HepG2 (cell line): ENCODE data around the gene MARS1. TPM values are rescaled to one million over a fixed set of nuclear protein-coding genes. Genes with fewer than 3 reads are reported as not detected.
A peak's percentile ranks its signal among the peaks of the same experiment; 100 is the strongest.

ENCODE experiments used
- AGO2 ChIP-seq: fragments of 200-400 bp; formaldehyde crosslinking; optimal IDR thresholded peaks from 2 replicates; pipeline ENCODE3; 2017; ENCODE audit warnings: mild to moderate bottlenecking, low read depth, low read length, moderate library complexity
- BRCA1 ChIP-seq: sonication (generic); formaldehyde crosslinking; IDR thresholded peaks from 2 replicates; pipeline ENCODE4 v1.4.0; 2020; ENCODE audit warnings: missing genetic modification reagents
- FOXP1 ChIP-seq, 2 experiments: fragments of 450-650 bp in 1 of 2; IDR thresholded peaks; 2 replicates each; pipeline ENCODE4 v1.6.1; 2017 to 2018; ENCODE audit warnings: antibody characterized with exemption in 1 of 2
- HDAC2 ChIP-seq: sonication (generic); formaldehyde crosslinking; IDR thresholded peaks from 2 replicates; pipeline ENCODE4 v1.4.0; 2020; ENCODE audit warnings: missing genetic modification reagents
- HNRNPH1 ChIP-seq: fragments of 200-400 bp; formaldehyde crosslinking; optimal IDR thresholded peaks from 2 replicates; pipeline ENCODE3; 2017; ENCODE audit warnings: mild to moderate bottlenecking, low read depth, low read length
- HOXA9 ChIP-seq: sonication (generic); formaldehyde crosslinking; IDR thresholded peaks from 2 replicates; pipeline ENCODE4 v1.8.1; 2022; ENCODE audit warnings: missing genetic modification reagents, mild to moderate bottlenecking, moderate library complexity, borderline replicate concordance
- MTF1 ChIP-seq: sonication (generic); formaldehyde crosslinking; IDR thresholded peaks from 2 replicates; pipeline ENCODE4 v1.5.0; 2020; ENCODE audit warnings: missing genetic modification reagents
- NFRKB ChIP-seq: fragments of 450-650 bp; IDR thresholded peaks from 2 replicates; pipeline ENCODE4 v1.6.1; 2017
- NR2F1 ChIP-seq, 2 experiments: fragments of 450-650 bp in 1 of 2; formaldehyde crosslinking in 1 of 2; IDR thresholded peaks; 2 replicates each; pipeline versions ENCODE4 v1.5.0 to v1.6.1; 2016 to 2020; ENCODE audit warnings: mild to moderate bottlenecking in 1 of 2, missing compliant biosample characterization in 1 of 2, missing genetic modification reagents in 1 of 2, moderate library complexity in 1 of 2
- NR3C1 ChIP-seq: sonication (generic); formaldehyde crosslinking; IDR thresholded peaks from 2 replicates; pipeline ENCODE4 v1.4.0; 2020; ENCODE audit warnings: missing genetic modification reagents
- PHF20 ChIP-seq: sonication (generic); formaldehyde crosslinking; IDR thresholded peaks from 2 replicates; pipeline ENCODE4 v1.5.0; 2020; ENCODE audit warnings: mild to moderate bottlenecking, missing genetic modification reagents
- PHF5A ChIP-seq: IDR thresholded peaks from one replicate; pipeline ENCODE4 v1.6.1; 2018; ENCODE audit warnings: low read depth, missing genetic modification reagents; ENCODE audit not compliant: unreplicated experiment
- RARG ChIP-seq: sonication (generic); formaldehyde crosslinking; IDR thresholded peaks from 2 replicates; pipeline ENCODE4 v1.4.0; 2020; ENCODE audit warnings: low read depth, mild to moderate bottlenecking, missing genetic modification reagents
- SNAPC5 ChIP-seq: sonication (generic); formaldehyde crosslinking; IDR thresholded peaks from 2 replicates; pipeline ENCODE4 v1.8.1; 2023; ENCODE audit warnings: mild to moderate bottlenecking, missing genetic modification reagents, borderline replicate concordance
- SRF ChIP-seq: IDR thresholded peaks from 2 replicates; pipeline ENCODE4 v1.6.1; 2011; ENCODE audit warnings: mild to moderate bottlenecking, low read depth, low read length, moderate library complexity
- TEAD2 ChIP-seq: sonication (generic); formaldehyde crosslinking; IDR thresholded peaks from 2 replicates; pipeline ENCODE4 v1.9.0; 2021; ENCODE audit warnings: missing genetic modification reagents
- ZBTB7A ChIP-seq: sonication (generic); formaldehyde crosslinking; IDR thresholded peaks from 2 replicates; pipeline ENCODE4 v1.8.0; 2022; ENCODE audit warnings: mild to moderate bottlenecking, missing genetic modification reagents
- ZNF230 ChIP-seq: sonication (generic); formaldehyde crosslinking; IDR thresholded peaks from 2 replicates; pipeline ENCODE4 v1.4.0; 2020; ENCODE audit warnings: mild to moderate bottlenecking, missing genetic modification reagents
- ZNF251 ChIP-seq: sonication (generic); formaldehyde crosslinking; IDR thresholded peaks from 2 replicates; pipeline ENCODE4 v1.9.0; 2021; ENCODE audit warnings: mild to moderate bottlenecking, missing genetic modification reagents
- ZNF33B ChIP-seq: sonication (generic); formaldehyde crosslinking; IDR thresholded peaks from 2 replicates; pipeline ENCODE4 v1.5.1; 2020; ENCODE audit warnings: mild to moderate bottlenecking, missing genetic modification reagents
- ZNF430 ChIP-seq: sonication (generic); formaldehyde crosslinking; IDR thresholded peaks from 2 replicates; pipeline ENCODE4 v1.9.0; 2021; ENCODE audit warnings: mild to moderate bottlenecking, missing genetic modification reagents
- ZNF432 ChIP-seq: sonication (generic); formaldehyde crosslinking; IDR thresholded peaks from 2 replicates; pipeline ENCODE4 v1.5.0; 2020; ENCODE audit warnings: missing genetic modification reagents, mild to moderate bottlenecking, borderline replicate concordance
- ZNF629 ChIP-seq: sonication (generic); formaldehyde crosslinking; conservative IDR thresholded peaks from 2 replicates; pipeline ENCODE4 v1.5.0; 2020; ENCODE audit warnings: missing genetic modification reagents
- ZNF878 ChIP-seq: sonication (generic); formaldehyde crosslinking; IDR thresholded peaks from 2 replicates; pipeline ENCODE4 v1.8.1; 2023; ENCODE audit warnings: mild to moderate bottlenecking, missing genetic modification reagents, moderate library complexity
- ZSCAN30 ChIP-seq: sonication (generic); formaldehyde crosslinking; IDR thresholded peaks from 2 replicates; pipeline ENCODE4 v1.5.0; 2020; ENCODE audit warnings: mild to moderate bottlenecking, missing genetic modification reagents
- polyA plus RNA-seq, 8 experiments: library from polyadenylated mRNA; depleted of rRNA in 3 of 8; stranded (reverse) in 7 of 8; unstranded in 1 of 8; fragments of >200 nt; fragmentation: Illumina TruSeq in 4 of 8; extraction: Trizol in 4 of 8; gene quantifications; 2 replicates each; pipeline versions ENCODE4 v1.2.1 to v1.2.3, GENCODE V29; 2011 to 2016; ENCODE audit warnings: low read depth in 4 of 8, missing spikeins in 1 of 8, mixed read lengths in 1 of 8; ENCODE audit not compliant: insufficient read depth in 1 of 8
- total RNA-seq, 5 experiments: library from RNA; depleted of rRNA; stranded (reverse); fragments of >200 nt; fragmentation: Illumina TruSeq; extraction: Trizol; gene quantifications; 2 replicates each; pipeline ENCODE4 v1.2.3, GENCODE V29; 2016; ENCODE audit warnings: low read depth in 1 of 5

Gene MARS1
- total and polyA plus RNA-seq, 2 of the 13 experiments (the other 11 are each of a cell fraction or from before 2014, with no cell fraction given): 115 to 181 TPM

- TF ChIP-seq ZBTB7A (no peak; the same call in 1 of the 2 replicates), FOXP1 (IDR thresholded peaks at IDR 0.05) (no peak), FOXP1 (CRISPR knock-in tag; IDR thresholded peaks at IDR 0.05) (0 out of 2 replicates have a peak, but pooled peaks have one; percentile 0), ZNF430 (CRISPR knock-in tag) (peak; percentile 81), ZNF432 (CRISPR knock-in tag) (no peak), ZNF230 (CRISPR knock-in tag) (peak; percentile 89), NR3C1 (no peak), AGO2 (peak; percentile 96), ZNF629 (CRISPR knock-in tag) (no peak), NFRKB (no peak), HNRNPH1 (no peak), RARG (CRISPR knock-in tag) (0 out of 2 replicates have a peak, but pooled peaks have one; percentile 70), PHF20 (no peak), BRCA1 (CRISPR knock-in tag) (no peak), PHF5A (CRISPR knock-in tag) (no peak), ZNF878 (CRISPR knock-in tag) (no peak), HDAC2 (CRISPR knock-in tag) (no peak), ZSCAN30 (CRISPR knock-in tag) (no peak), SRF (no peak), ZNF251 (CRISPR knock-in tag) (0 out of 2 replicates have a peak, but pooled peaks have one; percentile 65), SNAPC5 (CRISPR knock-in tag) (no peak), ZNF33B (CRISPR knock-in tag) (peak; percentile 86), TEAD2 (CRISPR knock-in tag) (no peak), NR2F1 (CRISPR knock-in tag; IDR thresholded peaks at IDR 0.05) (peak in 1 of 2 experiments; percentile 86; a peak in 2 of 4 replicates), HOXA9 (CRISPR knock-in tag) (no peak), MTF1 (no peak)
These were observed 32.4 kb downstream of the MARS1 start, which contains the start of gene DDIT3 (continued) for GRCh38 chr12:57520053-57520818.
